ENCODE data around the gene TANC1.
"Not testable (repeated sequence)": the region's sequence is repeated elsewhere in the genome, so short reads cannot be mapped to it uniquely, and the experiment has no call there.

TANC1 gene

GRCh38 chr2:159089543-159089942, 121.1 kb downstream of the TANC1 start:
- no peak for DNase-seq (ENCODE audit: low spot score)

GRCh38 chr2:159090514-159091201, 122.2 kb downstream of the TANC1 start:
- DNase-seq (ENCODE audit: low spot score): no peak

- no peak for DNase-seq (ENCODE audit: low spot score)
These were observed 122.9 kb downstream of the TANC1 start for GRCh38 chr2:159091381-159091780.

- no peak for DNase-seq (ENCODE audit: low spot score)
These were observed 123.5 kb downstream of the TANC1 start for GRCh38 chr2:159091976-159092375.

GRCh38 chr2:159093497-159093896, 125.1 kb downstream of the TANC1 start:
- DNase-seq (ENCODE audit: low spot score): no peak

GRCh38 chr2:159094173-159094737, 125.8 kb downstream of the TANC1 start:
- no peak for DNase-seq (ENCODE audit: low spot score)

- DNase-seq (ENCODE audit: low spot score): no peak
These were observed 127.4 kb downstream of the TANC1 start for GRCh38 chr2:159095813-159096212.

GRCh38 chr2:159096302-159096855, 127.9 kb downstream of the TANC1 start:
- DNase-seq (ENCODE audit: low spot score): not testable (repeated sequence)

- no peak for DNase-seq (ENCODE audit: low spot score)
These were observed 128.5 kb downstream of the TANC1 start for GRCh38 chr2:159096901-159097300.

GRCh38 chr2:159098361-159098760, 129.9 kb downstream of the TANC1 start:
- DNase-seq (ENCODE audit: low spot score): no peak

GRCh38 chr2:159098921-159099411, 130.5 kb downstream of the TANC1 start:
- DNase-seq (ENCODE audit: low spot score): no peak

- DNase-seq (ENCODE audit: low spot score): peak; percentile 44
These were observed 133.5 kb downstream of the TANC1 start for GRCh38 chr2:159101755-159102489.

- no peak for DNase-seq (ENCODE audit: low spot score)
These were observed 135.0 kb downstream of the TANC1 start for GRCh38 chr2:159103411-159103810.

- DNase-seq (ENCODE audit: low spot score): no peak
These were observed 137.7 kb downstream of the TANC1 start for GRCh38 chr2:159106109-159106508.

GRCh38 chr2:159108181-159108893, 139.9 kb downstream of the TANC1 start:
- DNase-seq (ENCODE audit: low spot score): peak; percentile 36

- no peak for DNase-seq (ENCODE audit: low spot score)
These were observed 141.1 kb downstream of the TANC1 start for GRCh38 chr2:159109517-159109916.

GRCh38 chr2:159110784-159111183, 142.3 kb downstream of the TANC1 start:
- no peak for DNase-seq (ENCODE audit: low spot score)

- DNase-seq (ENCODE audit: low spot score): peak; percentile 94
These were observed 143.0 kb downstream of the TANC1 start for GRCh38 chr2:159111346-159111927.

- DNase-seq (ENCODE audit: low spot score): no peak
These were observed 146.4 kb downstream of the TANC1 start for GRCh38 chr2:159114835-159115234.

- no peak for DNase-seq (ENCODE audit: low spot score)
These were observed 148.5 kb downstream of the TANC1 start for GRCh38 chr2:159116922-159117321.

GRCh38 chr2:159117658-159118057, 149.2 kb downstream of the TANC1 start:
- DNase-seq (ENCODE audit: low spot score): no peak

All from pons (tissue), 1 donor.